KOPT-K1 (cell line): ENCODE measurements around the gene ASPDH.

Experiments
- H3K27ac ChIP-seq: fragments of 200-600 bp; sonication (generic); 2 replicates; pipeline ENCODE4 v1.5.1; 2016; ENCODE audit warnings: antibody characterized with exemption, mild to moderate bottlenecking, low read depth, low read length; ENCODE audit not compliant: poor library complexity, severe bottlenecking
- H3K36me3 ChIP-seq: fragments of 200-600 bp; sonication (generic); 2 replicates; pipeline ENCODE4 v1.5.1; 2017; ENCODE audit warnings: antibody characterized with exemption, mild to moderate bottlenecking, low read length, moderate library complexity; ENCODE audit not compliant: insufficient read depth
- H3K9me3 ChIP-seq: fragments of 200-600 bp; sonication (generic); 2 replicates; pipeline ENCODE4 v1.5.1; 2017; ENCODE audit warnings: antibody characterized with exemption, low read length, mild to moderate bottlenecking; ENCODE audit not compliant: insufficient read depth, poor library complexity, severe bottlenecking

Gene ASPDH

DNA sequence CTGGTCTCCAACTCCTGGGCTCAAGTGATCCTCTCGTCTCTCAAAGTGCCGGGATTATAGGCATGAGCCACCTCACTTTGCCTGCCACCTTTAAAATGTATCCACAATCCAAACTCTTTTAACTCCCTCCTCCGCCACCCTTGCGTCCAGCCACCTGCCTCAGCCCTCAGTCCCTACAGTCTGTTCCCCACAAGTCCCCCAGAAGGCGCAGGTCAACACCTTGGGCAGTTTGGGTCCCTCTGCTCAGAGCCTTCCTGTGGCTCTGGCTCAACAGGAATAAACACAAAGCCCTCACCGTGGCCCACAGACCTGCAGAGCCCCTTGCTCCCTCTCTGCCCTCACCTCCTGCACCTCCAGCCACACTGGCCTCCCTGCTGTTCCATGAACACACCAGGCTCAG is 44.9 kb downstream of the ASPDH start:
- Histone ChIP-seq H3K36me3 (no peaks in the 10 kb centered on the region), H3K27ac (no peak overlapping the region), H3K9me3 (no peaks in the 10 kb centered on the region)

GRCh38 chr19:50467566-50467965 is 46.1 kb downstream of the ASPDH start:
- H3K9me3 ChIP-seq, result no peaks in the 10 kb centered on the region
- no peaks in the 10 kb centered on the region for H3K36me3 ChIP-seq
- no peak overlapping the region for H3K27ac ChIP-seq

DNA sequence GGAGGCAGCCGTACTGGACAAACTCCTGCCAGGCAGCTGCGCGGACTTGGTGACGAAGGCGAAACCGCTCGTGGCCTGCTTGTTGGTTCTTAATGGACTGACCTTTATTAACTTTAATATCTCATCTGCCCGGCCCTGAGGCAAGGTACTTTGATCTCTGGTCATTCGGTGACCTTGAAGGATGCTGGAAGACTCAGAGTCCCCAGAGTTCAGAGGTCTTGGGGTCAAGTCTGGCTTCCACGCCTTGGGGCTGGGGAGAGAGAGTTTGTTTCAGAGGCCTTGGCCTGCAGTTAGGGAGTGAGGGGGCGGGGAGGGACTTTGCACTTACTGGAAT is 47.0 kb downstream of the ASPDH start:
- H3K9me3 ChIP-seq, result no peaks in the 10 kb centered on the region
- no peaks in the 10 kb centered on the region for H3K36me3 ChIP-seq
- no peak overlapping the region for H3K27ac ChIP-seq

- no peaks in the 10 kb centered on the region for H3K9me3 ChIP-seq
- no peak overlapping the region for H3K27ac ChIP-seq
- H3K36me3 ChIP-seq, result no peaks in the 10 kb centered on the region
These were observed 47.6 kb downstream of the ASPDH start for GRCh38 chr19:50465986-50466705.

GRCh38 chr19:50465000-50465399 is 48.7 kb downstream of the ASPDH start:
- H3K36me3 ChIP-seq, result no peaks in the 10 kb centered on the region
- no peaks in the 10 kb centered on the region for H3K9me3 ChIP-seq
- H3K27ac ChIP-seq, result no peak overlapping the region

GRCh38 chr19:50464348-50464747 is 49.4 kb downstream of the ASPDH start:
- no peak overlapping the region for H3K27ac ChIP-seq
- no peaks in the 10 kb centered on the region for H3K36me3 ChIP-seq
- no peaks in the 10 kb centered on the region for H3K9me3 ChIP-seq

- no peaks in the 10 kb centered on the region for H3K36me3 ChIP-seq
- no peaks in the 10 kb centered on the region for H3K9me3 ChIP-seq
- H3K27ac ChIP-seq, result no peak overlapping the region
These were observed 50.7 kb downstream of the ASPDH start for GRCh38 chr19:50462970-50463369.
